Stimulated activated CD8-positive, alpha-beta memory T cell treated with anti-CD3 and anti-CD28 coated beads, Interleukin-4, amount 100 ng/mL, for 4 hours (primary cell): ENCODE results near the gene FHL2.

Source experiments
- DNase-seq, 2 donors: peaks; one replicate each; pipeline ENCODE4 v3.0.0-alpha.2; 2020; ENCODE audit warnings: low read depth in 2 of 2, low spot score in 1 of 2

FHL2 gene

GRCh38 chr2:105379741-105380186 lies 19.1 kb downstream of the FHL2 start:
- DNase-seq = no peak

- DNase-seq = no peak
Observed at GRCh38 chr2:105378921-105379383, 19.9 kb downstream of the FHL2 start.

GRCh38 chr2:105378276-105378840 lies 20.5 kb downstream of the FHL2 start:
- DNase-seq = no peak

GRCh38 chr2:105377871-105378270 lies 21.0 kb downstream of the FHL2 start:
- no peak for DNase-seq

DNA sequence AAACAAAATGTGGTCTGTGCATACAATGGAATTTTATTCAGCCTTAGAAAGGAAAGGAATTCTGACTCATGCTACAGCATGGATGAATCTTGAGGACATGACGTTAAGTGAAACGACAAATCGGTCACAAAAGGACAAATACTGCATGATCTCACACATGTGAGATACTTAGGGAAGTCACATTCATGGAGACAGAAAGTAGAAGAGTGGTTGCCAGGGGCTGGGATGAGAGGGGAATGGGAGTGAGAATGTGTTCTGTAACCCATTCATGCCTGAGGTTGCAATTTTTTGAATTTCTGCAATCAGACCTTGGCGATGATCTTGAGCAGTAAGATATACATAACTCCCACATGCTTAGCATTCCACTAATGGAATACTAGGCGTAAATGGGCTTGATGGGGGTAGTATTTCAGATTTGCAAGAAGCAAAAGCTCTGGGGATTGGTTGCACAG lies 22.0 kb downstream of the FHL2 start:
- no peak for DNase-seq

DNA sequence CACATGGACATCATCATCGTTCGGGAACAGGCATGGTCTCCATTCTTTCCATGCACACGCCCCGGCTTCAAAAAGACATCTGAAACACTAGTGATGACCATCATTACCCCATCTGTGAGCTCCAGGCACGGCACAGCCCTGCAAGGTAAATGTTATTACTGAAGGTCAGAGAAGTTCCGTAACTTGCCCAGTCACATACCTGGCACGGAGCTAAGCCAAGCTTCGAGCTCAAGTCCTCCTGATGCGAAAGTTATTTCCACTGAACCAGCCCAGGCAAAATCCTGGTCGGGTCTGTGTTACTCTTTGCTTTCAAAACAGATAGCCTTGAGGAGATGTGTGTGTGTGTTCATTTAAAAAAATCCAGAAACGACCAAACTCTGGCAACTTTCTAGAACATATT lies 22.8 kb downstream of the FHL2 start:
- no peak for DNase-seq

DNA sequence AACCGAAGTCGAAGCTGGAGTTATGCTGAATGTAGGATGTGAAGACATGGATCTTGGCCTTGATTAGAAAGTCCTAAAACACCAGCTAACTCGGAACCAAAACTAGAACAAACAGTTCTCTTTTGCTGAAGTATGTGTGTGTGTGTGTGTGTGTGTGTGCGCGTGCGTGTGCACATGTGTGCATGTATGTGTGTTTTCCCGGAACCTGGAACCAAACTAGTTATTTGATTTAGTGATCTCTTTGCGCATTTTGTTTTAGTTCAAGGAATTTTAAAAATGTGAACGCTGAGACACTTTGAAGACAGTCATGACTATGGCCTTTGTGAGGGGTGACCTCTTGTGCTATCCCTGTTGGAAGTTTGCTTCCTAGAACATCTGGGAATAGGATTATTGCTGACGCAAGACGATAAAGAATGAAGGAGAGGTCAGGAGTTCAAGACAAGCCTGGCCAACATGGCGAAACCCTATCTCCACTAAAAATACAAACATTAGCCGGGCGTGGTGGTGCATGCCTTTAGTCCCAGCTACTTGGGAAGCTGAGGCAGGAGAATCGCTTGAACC lies 23.8 kb downstream of the FHL2 start:
- DNase-seq = no peak

DNA sequence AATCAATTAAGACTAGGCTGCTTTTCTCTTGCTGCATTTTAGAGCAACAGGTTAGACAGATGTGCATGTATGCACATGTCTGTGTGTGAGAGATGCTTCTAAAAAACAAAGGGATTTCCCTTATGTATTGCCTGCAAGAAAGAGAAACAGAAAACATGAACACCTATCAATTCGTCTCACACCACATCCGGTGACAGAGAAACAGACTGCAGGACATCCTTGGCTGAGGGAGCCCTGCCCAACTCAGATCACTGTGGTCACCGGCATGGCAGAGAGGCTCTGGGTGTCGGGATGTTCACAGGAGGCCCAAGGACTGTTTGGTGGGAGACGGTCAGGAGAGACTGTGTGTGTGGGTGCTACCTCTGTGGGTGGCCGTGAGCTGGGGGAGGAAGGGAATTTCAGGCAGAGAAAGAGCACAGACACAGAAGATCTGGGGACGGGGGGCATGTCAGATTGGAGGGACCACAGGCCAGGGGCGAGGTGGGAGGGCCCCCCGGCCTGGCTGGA lies 24.9 kb downstream of the FHL2 start:
- DNase-seq = no peak

GRCh38 chr2:105373344-105373781 lies 25.5 kb downstream of the FHL2 start:
- DNase-seq = no peak

DNA sequence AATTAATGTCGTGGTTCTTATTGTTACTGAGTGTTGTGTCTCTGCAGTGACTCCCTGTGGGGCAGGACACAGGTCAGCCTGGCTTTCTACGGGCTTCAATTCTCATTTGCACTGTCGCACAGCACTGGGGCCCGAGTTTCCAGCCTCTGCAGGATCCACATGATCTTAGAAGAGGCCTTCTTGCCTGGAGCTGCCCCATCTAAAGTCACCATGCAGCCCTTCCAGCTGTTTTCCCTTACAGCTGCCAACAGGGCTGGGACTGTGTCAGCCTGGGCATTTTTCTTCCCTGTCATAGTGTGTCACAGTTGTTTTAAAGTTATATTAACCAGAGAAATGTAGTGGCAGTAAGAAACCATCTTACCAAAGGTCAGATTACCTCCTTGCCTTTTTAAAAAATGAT lies 27.0 kb downstream of the FHL2 start:
- DNase-seq = no peak

DNA sequence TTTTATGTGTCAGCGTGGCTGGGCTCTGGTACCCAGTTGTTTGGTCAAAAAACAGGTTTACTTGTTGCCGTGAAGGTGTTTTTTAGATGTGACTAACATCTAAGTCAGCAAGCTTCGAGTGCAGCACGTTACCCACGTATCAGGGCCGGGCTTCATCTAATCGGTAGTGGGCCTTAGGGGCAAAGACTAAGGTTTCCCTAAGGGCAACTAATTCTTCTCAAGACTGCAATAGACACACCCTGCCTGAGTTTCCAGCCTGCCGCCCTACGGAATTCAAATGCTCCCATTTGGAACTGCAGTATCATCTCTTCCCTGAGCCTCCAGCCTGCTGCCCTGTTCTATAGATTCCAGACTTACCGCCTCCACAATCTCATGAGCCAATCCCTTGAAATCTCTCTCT lies 27.7 kb downstream of the FHL2 start:
- no peak for DNase-seq

DNA sequence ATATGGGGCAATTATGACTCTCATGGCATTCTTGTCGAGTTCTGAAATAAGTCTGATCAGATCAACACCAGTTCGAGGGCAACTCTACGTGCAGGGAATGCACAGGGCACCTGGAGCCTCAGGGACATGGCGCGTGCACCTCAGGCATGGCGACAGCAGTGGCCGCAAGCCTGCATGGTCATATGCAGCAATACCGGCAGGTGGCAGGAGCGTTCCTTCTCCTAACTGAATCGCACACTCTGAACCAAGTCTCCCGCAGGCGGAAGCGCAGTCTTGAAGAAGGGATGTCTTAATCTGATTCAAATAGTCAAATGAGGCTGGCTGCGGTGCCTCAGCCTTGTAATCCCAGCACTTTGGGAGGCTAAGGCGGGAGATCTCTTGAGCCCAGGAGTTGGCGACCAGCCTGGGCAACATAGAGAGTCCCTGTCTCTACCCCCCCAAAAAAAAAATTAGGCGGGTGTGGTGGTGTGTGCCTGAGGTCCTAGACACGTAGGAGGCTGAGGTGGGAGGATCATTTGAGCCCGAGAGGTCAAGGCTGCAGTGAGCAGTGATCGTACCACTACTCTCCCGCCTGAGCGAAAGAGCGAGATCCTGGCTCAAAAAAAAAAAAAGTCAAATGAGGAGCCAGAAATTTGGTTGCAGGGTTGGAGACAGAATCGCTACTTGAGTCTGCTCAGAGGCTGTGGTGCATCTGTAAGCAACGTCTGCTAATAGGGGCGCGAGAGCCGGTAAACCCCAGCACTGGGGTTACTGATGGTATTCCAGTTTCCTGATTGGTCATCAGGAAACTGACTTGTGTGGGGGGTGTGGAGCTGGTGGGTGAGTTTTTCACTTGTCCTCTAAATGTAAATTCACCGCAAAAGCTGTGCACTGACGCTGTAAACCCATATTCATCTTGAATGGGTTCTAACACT lies 28.8 kb downstream of the FHL2 start:
- DNase-seq = peak; percentile 65 to 77

GRCh38 chr2:105368759-105369408 lies 30.0 kb downstream of the FHL2 start:
- no peak for DNase-seq

DNA sequence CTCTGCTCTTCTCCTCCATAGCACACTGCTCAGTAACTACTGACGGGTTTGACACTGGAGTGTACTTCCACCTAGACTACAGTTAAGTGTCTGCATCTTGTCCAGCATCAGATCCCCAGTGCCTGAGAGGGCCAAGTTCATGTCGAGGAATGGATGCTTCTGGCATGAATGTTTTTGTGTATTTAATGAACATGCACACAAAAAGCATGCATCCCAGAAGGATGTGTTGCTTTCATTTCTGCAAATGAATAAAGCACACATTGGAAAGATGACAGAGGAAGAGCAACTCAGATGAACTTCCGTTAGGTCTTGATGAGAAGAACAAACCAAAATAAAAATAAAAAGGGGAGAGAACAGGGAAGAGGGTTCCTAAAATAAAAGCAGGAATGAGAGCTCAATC lies 33.6 kb downstream of the FHL2 start:
- no peak for DNase-seq

- no peak for DNase-seq
Observed at GRCh38 chr2:105364436-105365139, 34.3 kb downstream of the FHL2 start.

DNA sequence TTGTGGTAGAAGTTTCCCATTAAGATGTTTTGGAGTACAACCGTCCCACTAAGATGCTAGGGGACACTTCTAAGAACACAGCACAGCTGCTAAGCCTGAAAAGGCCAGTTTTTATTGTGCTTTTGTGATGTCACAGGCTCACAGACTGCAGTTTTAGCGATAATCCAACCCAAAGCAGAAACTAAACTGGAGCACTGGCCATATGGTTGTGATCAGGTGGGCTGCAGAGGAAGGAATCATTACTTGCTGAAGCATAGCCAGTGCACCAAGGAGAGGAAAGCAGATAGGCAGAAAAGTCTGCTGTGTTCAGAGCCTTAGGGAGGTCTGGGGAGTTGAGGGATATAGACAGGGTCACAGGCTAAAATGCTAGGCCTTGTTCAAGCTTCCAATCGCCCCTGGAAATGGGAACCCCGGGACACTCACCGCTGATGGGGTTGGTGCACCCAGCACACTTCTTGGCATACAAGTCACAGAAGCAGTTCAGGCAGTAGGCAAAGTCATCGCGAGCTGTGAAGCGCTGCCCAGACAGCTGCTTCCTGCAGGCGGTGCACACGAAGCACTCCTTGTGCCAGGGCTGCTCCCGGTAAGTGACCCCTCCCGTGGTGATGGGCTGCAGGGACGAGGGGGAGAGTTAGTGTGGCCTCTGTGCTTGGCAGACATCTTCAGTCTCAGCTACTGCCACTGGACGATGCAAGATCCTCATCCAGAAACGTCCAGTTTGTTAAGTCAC lies 35.8 kb downstream of the FHL2 start:
- no peak for DNase-seq

GRCh38 chr2:105361102-105361889 lies 37.6 kb downstream of the FHL2 start:
- DNase-seq = no peak

DNA sequence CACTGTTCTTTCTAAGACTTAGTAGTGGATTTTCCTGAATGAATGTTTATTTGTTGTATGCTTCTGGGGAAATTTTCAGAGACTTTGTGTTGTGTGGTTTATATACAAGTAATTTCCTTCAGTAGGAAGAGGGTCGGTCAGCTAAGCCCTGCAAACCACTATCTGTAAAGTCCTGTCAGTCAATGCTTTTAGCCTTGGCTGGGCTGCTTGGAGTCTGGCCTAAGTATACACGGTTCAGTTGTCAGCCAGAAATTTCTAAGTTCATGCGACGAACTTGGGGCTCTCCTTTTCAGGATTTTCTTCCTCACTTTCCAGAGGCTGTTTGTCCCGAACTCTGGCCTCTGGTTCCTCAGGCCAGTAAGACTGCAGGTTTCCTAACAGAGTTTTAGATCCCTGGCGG lies 40.3 kb downstream of the FHL2 start:
- no peak for DNase-seq

- DNase-seq = no peak
Observed at GRCh38 chr2:105357122-105357521, 41.7 kb downstream of the FHL2 start.
